HG02973 (cell line): ENCODE data around the gene CRYBA2.

ENCODE experiments used
- ATAC-seq: cut with Tn5 transposase; IDR thresholded peaks from one replicate; pipeline ENCODE4 v1.9.1; 2021; ENCODE audit warnings: moderate library complexity; ENCODE audit not compliant: unreplicated experiment

The CRYBA2 gene

DNA sequence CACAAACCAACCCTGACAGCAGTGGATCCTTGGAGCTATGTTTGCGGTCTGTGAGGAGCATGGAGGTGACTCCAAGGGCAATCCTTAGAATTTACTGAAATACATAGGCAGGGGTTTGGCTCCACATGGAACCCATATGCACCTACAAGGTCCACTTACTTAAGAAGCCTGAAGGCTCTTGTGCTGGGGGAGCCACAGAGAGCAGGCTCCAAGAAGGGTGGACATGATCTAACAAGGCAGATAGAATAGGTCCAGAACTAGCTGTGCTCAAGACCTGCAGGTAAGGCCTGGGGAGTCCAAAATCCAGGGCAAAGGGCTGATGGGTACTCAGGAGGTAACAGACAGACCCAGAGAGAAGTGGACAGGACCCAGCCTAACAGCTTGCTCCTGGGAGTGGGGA lies 34.9 kb downstream of the CRYBA2 start:
- ATAC-seq, result no peak

DNA sequence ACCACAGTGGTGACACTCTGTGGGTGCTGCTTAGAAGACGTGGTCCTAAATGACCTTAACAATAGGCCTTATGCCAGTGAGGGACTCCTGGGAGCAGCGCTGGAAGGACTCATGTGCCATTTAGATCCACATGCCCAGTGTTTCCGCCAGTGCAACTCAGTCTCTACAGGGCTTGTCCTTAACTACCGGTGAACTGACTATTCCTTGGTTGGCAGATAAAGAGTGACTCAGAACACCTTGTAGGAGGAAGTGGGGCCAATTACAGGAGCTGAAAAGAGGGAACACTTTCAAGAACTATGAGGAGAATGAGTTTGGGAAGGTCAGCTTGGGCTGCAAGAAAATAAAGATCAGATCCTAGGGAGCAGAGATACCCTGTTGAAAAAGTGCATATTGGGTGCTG lies 35.6 kb downstream of the CRYBA2 start:
- no peak for ATAC-seq

DNA sequence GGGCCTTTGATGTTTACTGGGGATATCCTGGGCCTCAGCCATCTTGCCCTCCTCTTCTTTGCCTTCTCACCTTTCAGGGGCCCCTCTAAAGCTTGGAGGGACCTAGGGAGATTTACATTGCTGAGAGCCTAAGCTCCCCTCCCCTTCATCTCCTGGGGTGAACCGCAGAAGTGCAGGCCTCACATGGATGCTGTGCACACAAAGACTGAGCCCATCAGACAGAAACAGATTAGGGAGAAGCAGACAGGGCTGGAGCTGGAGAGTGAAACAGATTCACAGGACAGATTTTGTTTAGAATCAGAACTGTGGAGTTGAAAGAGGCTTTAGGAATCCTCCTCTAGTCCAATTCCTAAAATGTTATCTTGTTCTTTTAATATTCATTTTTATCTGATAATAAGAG lies 37.2 kb downstream of the CRYBA2 start:
- ATAC-seq, result no peak

DNA sequence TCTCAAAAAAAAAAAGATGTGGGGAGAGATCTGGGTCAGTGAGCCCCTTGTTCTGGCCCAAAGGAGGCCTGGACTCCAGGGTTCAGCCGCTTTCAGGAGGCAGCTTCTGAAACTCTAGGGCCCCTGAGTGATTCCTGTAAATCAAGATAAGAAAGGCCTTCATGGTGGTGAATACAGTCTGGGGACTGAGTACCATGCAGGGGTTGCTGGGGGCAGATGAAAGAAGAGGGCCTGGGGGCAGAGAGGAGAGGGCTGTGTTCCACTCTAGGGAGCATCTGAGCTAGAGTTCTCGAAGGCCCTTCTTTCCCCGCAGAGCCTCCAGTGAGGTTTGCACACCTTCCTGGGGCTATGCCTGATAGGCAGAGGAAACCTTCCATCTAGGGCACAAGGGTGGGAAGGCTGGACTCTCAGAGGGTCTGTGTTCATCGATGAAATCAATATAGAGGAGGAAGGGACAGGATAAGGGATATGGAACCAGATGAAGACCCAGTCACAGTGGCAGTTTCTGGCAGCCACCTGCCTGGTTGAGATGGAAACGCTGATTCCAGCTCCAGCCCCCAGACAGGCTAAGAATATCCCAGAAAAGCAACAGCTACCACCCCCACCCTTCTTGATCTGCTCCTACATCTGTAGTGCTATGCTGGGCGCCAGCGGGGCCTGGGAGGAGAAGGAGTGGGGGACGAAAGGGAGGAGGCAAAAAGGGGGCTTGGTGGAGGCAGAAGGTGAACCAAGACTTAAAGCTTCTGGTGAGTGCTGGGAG lies 38.5 kb downstream of the CRYBA2 start:
- no peak for ATAC-seq

DNA sequence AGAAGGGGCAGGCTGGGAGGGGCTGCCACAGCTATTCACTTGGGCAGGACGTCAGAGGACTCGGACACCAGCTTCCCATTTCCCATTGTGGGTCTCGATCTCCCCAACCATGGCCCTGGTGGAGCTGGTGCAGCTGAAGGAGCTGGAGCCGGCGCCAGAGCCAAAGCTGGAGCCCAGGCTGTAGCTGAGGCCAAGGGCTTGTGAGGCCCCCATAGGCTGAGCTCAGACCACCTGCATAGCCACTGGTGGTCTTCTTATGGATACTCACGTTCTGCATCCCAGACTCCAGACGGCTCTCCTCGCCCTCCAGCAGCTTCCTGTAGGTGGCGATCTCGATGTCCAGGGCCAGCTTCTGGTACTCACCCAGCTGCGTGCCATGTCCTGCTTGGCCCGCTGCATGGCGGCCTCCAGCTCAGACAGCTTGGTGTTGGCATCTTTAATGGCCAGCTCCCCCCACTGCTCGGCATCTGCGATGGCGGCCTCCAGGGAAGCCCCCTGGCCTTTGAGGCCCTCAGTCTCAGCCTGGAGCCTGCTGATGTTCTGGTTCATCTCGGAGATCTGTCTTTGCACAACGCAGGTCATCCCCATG lies 39.8 kb downstream of the CRYBA2 start:
- ATAC-seq, result no peak

DNA sequence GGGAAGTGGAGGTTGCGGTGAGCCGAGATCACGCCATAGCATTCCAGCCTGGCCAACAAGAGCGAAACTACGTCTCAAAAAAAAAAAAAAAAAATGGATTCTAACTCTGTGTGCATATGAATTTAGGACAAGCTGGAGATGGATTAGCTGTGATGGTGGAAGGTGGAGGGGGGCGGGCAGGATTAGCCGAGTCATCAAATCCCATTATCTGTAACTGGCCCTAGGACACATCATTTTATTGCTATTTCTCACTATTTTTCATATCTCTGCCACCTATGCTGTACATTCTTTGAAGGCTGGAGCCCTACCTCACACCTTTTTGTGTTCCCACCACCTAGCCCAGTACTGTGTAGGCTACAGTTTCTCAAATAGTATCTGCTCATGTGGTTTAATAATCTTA lies 41.1 kb downstream of the CRYBA2 start:
- ATAC-seq, result no peak

DNA sequence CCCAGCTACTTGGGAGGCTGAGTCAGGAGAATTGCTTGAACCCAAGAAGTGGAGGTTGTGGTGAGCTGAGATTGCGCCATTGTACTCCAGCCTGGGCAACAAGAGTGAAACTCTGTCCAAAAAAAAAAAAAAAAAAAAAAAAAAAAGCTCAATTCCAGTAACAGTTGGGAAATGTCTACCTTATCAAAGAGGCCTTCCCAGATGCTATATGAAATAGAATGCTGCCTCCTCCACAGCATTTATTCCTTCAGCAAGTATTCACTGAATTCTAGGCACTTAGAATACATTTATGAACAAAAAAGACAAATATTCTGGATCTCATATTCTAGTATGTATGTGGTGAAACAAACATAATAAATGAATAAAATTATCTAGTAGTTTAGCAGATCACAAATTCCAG lies 46.6 kb downstream of the CRYBA2 start:
- ATAC-seq, result no peak

DNA sequence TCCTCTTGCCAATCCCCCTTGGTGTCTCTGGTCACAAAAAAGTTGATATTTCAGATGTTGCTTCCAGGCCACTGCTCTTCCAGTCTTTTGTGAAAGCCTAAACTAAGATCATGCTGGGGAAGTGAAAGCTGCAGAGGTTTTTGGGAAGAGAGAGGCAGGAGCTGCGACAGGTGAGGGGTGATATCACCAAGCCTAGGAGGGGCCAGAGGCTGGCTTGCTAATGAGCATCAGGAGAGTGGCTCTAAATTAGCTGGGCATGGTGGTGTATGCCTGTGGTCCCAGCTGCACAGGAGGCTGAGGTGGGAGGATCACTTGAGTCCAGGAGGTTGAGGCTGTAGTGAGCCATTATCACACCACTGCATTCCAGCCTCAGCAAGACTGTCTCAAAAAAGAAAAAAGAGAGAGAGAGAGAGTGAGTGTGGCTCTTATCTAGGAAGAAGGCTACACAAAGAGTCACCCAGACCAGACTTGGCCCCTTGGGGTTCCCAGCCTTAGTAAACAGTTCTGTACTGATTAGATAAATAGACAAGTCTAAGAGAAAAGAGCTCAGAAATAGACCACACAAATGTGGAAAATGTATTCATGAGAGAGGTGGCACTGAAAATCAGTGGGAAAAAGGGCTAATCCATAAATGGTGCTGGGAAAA lies 48.3 kb downstream of the CRYBA2 start:
- no peak for ATAC-seq
